Measurements from ENCODE around the gene KCNQ4.

KCNQ4 gene

GRCh38 chr1:40794974-40795715 is 11.6 kb downstream of the KCNQ4 start:
- TF ChIP-seq, protein P1, sequence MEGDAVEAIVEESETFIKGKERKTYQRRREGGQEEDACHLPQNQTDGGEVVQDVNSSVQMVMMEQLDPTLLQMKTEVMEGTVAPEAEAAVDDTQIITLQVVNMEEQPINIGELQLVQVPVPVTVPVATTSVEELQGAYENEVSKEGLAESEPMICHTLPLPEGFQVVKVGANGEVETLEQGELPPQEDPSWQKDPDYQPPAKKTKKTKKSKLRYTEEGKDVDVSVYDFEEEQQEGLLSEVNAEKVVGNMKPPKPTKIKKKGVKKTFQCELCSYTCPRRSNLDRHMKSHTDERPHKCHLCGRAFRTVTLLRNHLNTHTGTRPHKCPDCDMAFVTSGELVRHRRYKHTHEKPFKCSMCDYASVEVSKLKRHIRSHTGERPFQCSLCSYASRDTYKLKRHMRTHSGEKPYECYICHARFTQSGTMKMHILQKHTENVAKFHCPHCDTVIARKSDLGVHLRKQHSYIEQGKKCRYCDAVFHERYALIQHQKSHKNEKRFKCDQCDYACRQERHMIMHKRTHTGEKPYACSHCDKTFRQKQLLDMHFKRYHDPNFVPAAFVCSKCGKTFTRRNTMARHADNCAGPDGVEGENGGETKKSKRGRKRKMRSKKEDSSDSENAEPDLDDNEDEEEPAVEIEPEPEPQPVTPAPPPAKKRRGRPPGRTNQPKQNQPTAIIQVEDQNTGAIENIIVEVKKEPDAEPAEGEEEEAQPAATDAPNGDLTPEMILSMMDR (IDR thresholded peaks at IDR 0.05; ENCODE audit: borderline replicate concordance, extremely low read depth, low read length, poor library complexity, severe bottlenecking) = no peak
- no peak for TF ChIP-seq EZH2 (IDR thresholded peaks at IDR 0.05; ENCODE audit: borderline replicate concordance, low read depth, low read length, severe bottlenecking)
- H4K20me1 ChIP-seq (ENCODE audit: insufficient read depth, low read length) = no peaks in the 10 kb centered on the region
- H2AFZ ChIP-seq (ENCODE audit: low read depth, low read length) = no peak overlapping the region
- H3K9ac ChIP-seq (ENCODE audit: low read depth, low read length) = no peak overlapping the region
- DNase-seq = peak; percentile 46
- no peak overlapping the region for H3K4me3 ChIP-seq (ENCODE audit: low read depth in 1 of 2, low read length in 2 of 2)
- no peak overlapping the region for H3K27ac ChIP-seq (ENCODE audit: low read length)
- peak; percentile 82 for ATAC-seq (ENCODE audit: insufficient read depth, low read depth)
- H3K4me1 ChIP-seq (ENCODE audit: insufficient read depth, low read length) = no peaks in the 10 kb centered on the region
- H3K9me3 ChIP-seq (ENCODE audit: insufficient read depth, low read length, severe bottlenecking) = no peaks in the 10 kb centered on the region
- H3K27me3 ChIP-seq (ENCODE audit: insufficient read depth, low read length, poor library complexity) = no peaks in the 10 kb centered on the region
- H3K4me2 ChIP-seq (ENCODE audit: insufficient read depth, low read length) = no peak overlapping the region
- no peaks in the 10 kb centered on the region for H3K36me3 ChIP-seq (ENCODE audit: insufficient read depth, low read length)
- H3K79me2 ChIP-seq (ENCODE audit: insufficient read depth, low read length) = no peaks in the 10 kb centered on the region

GRCh38 chr1:40795811-40796586 is 12.4 kb downstream of the KCNQ4 start:
- Histone ChIP-seq H3K4me2 (ENCODE audit: insufficient read depth, low read length) (no peak overlapping the region), H3K27me3 (ENCODE audit: insufficient read depth, low read length, poor library complexity) (no peaks in the 10 kb centered on the region), H4K20me1 (ENCODE audit: insufficient read depth, low read length) (no peaks in the 10 kb centered on the region), H3K4me3 (ENCODE audit: low read depth in 1 of 2, low read length in 2 of 2) (no peak overlapping the region), H3K79me2 (ENCODE audit: insufficient read depth, low read length) (no peaks in the 10 kb centered on the region), H3K9ac (ENCODE audit: low read depth, low read length) (no peak overlapping the region), H3K4me1 (ENCODE audit: insufficient read depth, low read length) (peaks cover 4% of the 10 kb centered on the region), H3K9me3 (ENCODE audit: insufficient read depth, low read length, severe bottlenecking) (no peaks in the 10 kb centered on the region), H3K27ac (ENCODE audit: low read length) (no peak overlapping the region), H2AFZ (ENCODE audit: low read depth, low read length) (no peak overlapping the region), H3K36me3 (ENCODE audit: insufficient read depth, low read length) (no peaks in the 10 kb centered on the region)
- ATAC-seq (ENCODE audit: insufficient read depth, low read depth) (peak; percentile 47; the same call in 2 of the 3 replicates), DNase-seq (peak; percentile 17)
- TF ChIP-seq EZH2 (IDR thresholded peaks at IDR 0.05; ENCODE audit: borderline replicate concordance, low read depth, low read length, severe bottlenecking) = no peak
- TF ChIP-seq, protein P1 (IDR thresholded peaks at IDR 0.05; ENCODE audit: borderline replicate concordance, extremely low read depth, low read length, poor library complexity, severe bottlenecking) = no peak

- Histone ChIP-seq H3K9ac (ENCODE audit: low read depth, low read length) (no peak overlapping the region), H3K27me3 (ENCODE audit: insufficient read depth, low read length, poor library complexity) (no peaks in the 10 kb centered on the region), H4K20me1 (ENCODE audit: insufficient read depth, low read length) (no peaks in the 10 kb centered on the region), H3K9me3 (ENCODE audit: insufficient read depth, low read length, severe bottlenecking) (no peaks in the 10 kb centered on the region), H2AFZ (ENCODE audit: low read depth, low read length) (no peak overlapping the region), H3K4me3 (ENCODE audit: low read depth in 1 of 2, low read length in 2 of 2) (no peak overlapping the region), H3K36me3 (ENCODE audit: insufficient read depth, low read length) (no peaks in the 10 kb centered on the region), H3K27ac (ENCODE audit: low read length) (no peak overlapping the region), H3K4me2 (ENCODE audit: insufficient read depth, low read length) (no peak overlapping the region), H3K4me1 (ENCODE audit: insufficient read depth, low read length) (peaks cover 15% of the 10 kb centered on the region), H3K79me2 (ENCODE audit: insufficient read depth, low read length) (no peaks in the 10 kb centered on the region)
- TF ChIP-seq, protein P1 (IDR thresholded peaks at IDR 0.05; ENCODE audit: borderline replicate concordance, extremely low read depth, low read length, poor library complexity, severe bottlenecking) = no peak
- TF ChIP-seq EZH2 (IDR thresholded peaks at IDR 0.05; ENCODE audit: borderline replicate concordance, low read depth, low read length, severe bottlenecking) = no peak
- ATAC-seq (ENCODE audit: insufficient read depth, low read depth) = no peak
- DNase-seq = no peak
Measured at GRCh38 chr1:40796939-40797667, 13.5 kb downstream of the KCNQ4 start.

Data from DND-41 (cell line).